NCI-H2196 (cell line): Measurements from ENCODE around the gene RUBCN.
A peak's percentile ranks its signal among the peaks of the same experiment; 100 is the strongest.

Experiments
- DNase-seq: peaks from one replicate; lab custom pipeline; 2025; ENCODE audit not compliant: unreplicated experiment; lab: John Stamatoyannopoulos, UW

The RUBCN gene

DNA sequence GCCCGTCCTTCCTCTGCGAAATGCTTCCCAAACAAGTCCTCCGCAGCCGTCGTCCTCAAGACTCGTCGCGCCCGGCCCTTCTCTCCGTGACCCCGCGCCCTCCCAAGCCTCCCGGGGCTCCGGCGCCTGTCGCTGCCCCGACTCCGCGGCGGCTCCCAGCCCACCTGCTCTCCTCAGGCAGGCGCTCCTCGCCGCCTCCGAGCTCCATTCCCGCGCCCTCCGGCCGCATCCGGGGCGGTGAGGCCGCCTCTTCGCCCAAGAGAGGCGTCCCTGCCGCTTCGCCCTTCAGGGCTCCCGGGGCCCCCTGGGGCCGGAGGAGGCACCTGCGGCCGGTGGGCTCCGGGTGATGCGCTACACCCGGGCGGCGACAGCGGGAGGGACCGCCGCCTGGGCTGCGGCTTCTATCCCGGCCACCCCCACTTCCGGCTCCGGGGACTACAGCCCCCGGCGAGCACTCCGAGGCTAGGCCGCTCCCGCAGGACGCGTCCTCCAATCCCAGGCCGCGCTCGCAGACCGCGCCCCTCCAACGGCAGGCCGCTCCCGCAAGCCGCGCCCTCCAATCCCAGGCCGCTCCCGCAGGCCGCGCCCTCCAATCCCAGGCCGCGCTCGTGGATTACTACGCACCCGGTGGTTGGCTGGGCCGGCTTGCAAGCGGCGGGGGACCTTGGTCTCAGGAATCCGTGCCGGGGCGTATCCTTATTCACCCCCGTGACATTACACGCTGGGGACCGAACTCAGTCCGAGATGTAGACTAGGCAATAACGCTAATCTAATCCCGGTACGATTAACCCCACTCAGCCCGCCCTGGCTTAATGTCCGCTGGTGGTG lies at the start of gene RUBCN:
TSS of gene RUBCN (minus strand) at position 414 of the 828 bp plus-strand sequence. CDS start at position 229, 185 bp downstream.
- peak; percentile 100 for DNase-seq

DNA sequence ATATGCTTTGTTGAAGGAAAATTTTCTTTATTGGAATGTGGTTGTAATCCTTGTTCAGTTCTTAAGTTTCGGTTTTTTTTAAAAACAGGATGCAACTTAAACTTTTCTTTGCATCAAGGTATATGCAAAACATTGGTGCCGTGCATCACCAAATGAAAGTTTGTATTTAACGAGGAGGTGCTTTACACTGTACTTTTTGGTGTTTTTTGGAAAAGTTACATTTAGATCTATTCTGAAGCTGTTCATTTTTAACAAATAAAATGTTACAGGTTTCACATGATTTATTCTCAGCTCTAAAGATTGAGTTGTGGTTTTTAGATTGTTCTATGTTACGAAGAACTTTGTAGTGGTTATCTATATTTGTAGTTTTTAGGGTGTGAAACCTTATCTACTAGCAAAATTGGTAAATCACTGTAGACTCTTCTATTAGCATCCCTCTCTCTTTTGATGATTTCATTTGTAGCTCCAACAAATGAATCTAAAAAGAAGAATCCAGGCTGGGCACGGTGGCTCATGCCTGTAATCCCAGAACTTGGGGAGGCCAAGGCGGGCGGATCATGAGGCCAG lies 47.4 kb upstream of the RUBCN start:
- no peak for DNase-seq

DNA sequence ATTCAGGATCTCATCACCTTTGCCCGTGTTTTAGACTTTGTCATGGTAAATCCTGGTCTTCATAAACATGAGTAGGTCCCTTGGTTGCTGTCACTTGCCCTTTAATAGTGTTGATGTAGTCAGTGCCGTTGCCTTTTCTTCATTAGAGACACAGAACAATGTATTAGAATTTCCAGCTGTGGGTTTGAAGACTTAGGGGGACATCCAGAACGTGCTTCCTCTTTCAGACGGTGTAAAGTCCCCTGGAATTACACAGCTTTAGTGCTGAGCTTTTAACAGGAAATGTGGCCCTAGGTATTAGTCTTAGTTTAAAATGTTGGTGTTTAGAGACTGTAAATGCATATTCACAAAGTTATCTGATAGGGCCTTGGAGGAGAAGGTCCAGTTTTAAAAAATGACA lies 45.5 kb upstream of the RUBCN start:
- no peak for DNase-seq

DNA sequence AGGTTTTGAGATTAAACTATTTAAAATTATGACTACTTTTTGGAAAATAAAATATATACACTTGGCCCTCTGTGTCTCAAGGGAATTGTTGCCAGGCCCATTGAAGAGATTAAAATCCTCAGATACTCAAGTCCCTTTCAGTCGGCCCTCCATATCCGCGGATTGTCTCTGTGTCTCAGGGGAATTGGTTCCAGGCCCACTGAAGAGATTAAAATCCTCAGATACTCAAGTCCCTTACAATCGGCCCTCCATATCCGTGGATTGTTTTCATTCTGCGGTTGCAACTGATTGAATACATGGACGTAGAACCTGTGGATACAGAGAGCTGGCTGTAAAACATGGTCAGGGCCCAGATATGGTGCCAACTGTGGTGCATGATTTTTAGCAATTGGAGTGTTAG lies 38.6 kb upstream of the RUBCN start:
- DNase-seq: no peak

DNA sequence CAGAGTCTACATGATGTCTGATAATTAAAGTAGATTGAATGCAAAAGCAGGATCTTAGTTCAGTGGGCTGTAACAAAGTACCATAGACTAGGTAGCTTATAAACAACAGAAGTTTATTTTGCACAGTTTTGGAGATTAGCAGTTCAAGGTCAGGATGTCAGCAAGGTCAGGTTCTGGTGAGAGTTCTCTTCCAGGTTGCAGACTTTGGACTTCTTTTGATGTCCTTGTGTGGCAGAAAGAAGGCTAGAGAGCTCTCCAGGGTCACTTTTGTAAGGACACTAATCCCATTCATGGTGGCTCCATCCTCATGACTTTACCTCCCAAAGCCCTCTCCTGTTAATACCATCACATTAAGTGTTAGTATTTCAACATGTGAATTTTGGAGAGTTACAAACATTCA lies 25.1 kb upstream of the RUBCN start:
- DNase-seq: no peak

DNA sequence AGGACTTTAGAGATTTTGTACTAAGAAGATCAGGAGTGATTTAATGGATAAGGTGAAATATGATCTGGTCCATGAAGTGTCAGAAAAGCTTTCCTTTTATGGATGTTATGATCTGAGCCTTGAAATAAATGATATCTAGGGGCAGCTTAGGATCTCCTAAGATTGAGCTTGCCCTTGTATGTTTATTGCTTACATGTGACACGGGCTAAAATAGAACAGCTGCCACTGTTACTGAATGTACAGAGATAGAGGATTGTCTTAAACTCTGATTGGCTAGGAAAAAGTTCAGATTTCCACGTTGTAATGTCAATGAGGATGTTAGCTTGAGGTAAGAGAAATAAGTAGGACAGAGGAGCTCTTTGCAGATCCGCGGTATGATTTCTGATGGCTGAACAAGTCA lies 21.8 kb upstream of the RUBCN start:
- DNase-seq: no peak

DNA sequence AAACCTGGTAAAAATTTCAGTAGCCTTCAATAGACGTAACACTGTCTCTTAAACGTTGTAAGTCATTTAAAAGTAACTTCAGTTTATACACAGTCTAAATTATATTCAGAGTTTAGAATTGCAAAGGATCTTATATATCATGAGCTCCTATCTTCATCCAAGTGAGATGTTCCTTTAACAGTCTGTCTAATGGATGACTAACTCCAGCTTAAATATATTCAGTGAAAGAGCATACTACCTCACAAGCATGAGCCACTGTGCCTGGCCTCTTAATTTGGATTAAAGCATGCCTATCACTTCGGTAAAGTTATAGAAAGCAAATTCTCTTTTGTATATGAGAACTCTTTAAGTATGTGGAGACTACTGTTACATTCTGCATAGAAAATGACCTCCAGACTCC lies 20.0 kb upstream of the RUBCN start:
- no peak for DNase-seq

DNA sequence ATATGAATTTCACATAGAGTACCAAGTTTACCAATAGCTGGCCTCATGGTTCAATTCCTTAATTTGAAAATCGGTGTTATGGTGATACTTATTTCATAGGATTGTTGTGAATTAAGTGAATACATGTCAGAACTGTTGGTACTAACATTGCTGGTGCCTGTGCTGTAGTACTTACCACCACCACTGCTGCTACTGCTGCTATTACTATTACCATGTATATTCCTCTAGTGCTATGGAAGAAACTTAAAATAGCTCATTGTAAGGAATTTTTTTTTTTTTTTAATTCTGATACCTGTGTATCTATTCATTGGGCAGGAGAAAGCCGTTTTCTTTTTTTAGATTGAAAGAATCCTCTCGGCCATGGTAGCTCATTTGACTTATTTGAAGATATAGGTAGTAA lies 16.6 kb upstream of the RUBCN start:
- DNase-seq: no peak

DNA sequence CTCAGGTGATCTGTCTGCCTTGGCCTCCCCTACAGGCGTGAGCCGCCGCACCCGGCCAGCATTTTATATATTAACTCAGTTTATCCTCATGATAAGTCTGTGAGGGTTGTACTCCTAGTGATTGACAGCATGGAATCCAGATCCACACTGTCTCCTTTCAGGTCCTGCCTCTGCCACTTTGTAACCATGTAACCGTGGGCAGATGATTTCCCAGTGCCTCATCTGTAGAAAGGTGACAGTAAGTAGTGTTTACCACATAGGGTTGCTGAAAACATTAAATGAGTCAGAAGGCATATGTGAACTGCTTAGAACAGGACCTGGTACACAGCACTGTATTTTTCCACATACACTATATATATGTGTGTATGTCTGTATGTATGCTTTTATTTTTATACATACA lies 15.4 kb upstream of the RUBCN start:
- DNase-seq: no peak

DNA sequence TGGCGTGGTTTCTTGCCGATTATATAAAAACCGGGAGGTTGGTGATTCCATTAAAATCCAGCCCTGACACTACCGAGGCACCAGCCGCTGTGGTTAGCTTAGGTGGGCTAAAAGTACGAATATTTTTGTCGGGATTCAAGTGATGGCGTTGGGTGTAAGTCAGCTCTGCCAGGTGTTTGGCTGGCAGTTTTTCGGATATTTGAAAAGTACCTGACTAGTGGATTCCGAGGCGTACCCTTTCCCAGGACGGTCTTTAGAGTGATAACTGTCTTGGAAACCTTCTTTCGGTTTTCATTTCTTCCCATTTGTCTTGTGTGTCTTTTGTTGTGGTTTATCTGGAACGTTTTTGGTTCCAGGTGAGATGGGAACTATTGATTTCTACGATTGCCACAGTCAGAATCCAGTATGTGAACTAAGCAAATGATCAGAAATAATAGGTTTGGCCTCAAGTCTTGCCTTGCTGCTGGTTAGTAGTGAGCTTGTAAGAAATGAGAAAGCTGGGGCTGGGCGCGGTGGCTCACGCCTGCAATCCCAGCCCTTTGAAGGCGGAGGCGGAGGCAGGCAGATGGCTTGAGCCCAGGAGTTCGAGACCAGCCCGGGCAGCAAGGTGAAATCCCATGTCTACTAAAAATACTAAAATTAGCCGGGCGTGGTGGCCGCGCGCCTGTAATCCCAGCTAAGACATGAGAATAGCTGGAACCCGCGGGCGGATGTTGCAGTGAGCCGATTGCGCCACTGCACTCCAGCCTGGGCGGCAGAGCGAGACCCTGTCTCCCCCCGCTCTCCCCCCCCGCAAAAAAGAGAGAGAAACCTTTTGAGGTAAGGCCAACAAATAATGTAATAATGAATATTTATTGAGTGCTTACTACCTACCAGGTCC lies 14.4 kb upstream of the RUBCN start:
- DNase-seq: no peak

DNA sequence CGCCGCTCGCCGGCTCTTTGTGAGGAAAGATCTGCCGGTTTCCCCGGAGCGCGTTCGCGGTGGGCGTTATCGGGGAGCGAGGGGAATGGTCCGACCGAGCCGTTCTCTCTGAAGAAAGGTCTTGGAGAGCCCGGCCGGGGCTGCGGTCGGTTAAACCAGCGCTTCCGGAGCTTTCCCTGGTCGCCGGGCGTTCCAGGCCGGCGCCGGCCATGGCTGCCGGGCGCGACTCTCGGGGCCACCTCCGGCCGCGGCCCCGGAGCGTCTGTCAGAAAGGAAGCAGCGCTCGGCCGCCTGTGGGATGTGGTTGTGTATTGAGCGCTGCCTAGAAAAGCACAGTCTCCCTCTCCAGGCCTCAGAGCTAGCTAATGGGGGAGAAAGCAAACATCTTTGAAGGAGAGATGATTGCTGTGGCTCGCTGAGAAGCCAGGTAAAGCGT lies 13.7 kb upstream of the RUBCN start:
- DNase-seq: peak; percentile 57

DNA sequence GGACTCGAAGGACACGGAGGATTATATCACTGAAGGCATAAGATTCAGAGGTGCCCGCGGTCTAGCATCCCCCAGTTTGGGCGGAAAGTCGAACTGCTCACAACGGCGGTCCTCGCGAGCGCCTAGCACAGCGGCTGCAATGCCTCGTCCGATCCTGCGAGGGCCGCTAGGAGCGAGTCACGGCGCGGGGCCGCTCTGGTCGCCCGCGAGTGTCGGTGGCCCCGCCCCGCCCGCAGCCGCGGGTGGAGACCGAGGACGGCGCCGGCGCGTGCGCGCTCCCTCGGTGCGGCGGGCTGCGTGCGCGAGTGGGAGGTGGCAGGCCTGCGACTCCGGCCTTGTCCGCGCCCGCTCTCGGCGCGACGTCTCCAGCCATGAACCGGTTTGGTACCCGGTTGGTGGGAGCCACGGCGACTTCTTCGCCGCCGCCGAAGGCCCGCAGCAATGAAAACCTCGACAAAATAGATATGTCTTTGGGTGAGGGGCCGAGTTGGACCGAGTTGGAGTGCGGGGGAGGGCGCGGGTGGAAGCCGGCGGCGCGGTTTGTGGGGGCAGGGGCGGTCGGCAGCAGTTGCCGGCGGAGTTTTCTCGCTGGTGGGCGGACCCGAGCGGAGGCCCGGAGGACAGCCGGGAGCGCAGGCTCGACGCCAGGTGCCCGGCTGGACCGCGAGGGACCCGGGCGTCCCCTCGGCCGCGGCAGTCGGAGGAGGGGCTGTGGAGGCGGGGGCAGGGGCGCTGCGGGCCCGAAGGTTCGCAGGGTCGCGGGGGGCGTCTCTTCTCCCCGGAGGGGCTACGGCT lies 13.1 kb upstream of the RUBCN start, which contains the start of gene FYTTD1:
TSS of gene FYTTD1 (plus strand) at position 283 of the 795 bp plus-strand sequence. CDS start at position 372, 89 bp downstream.
- peak; percentile 98 for DNase-seq

DNA sequence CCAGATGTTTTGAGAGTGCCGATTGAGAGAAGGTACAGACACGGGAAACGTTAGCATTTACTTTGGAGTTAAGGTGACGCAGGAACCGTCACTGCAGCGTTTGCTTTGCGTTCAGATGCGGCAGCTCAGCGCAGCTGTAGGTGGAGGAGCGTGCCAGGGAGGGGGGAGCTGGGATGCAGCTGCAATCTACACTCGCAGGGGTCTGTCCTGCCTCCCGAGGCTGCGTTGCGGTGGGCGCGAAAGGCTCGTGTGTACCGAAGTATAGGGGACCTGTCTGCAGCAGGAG lies 12.6 kb upstream of the RUBCN start:
- DNase-seq: peak; percentile 87

DNA sequence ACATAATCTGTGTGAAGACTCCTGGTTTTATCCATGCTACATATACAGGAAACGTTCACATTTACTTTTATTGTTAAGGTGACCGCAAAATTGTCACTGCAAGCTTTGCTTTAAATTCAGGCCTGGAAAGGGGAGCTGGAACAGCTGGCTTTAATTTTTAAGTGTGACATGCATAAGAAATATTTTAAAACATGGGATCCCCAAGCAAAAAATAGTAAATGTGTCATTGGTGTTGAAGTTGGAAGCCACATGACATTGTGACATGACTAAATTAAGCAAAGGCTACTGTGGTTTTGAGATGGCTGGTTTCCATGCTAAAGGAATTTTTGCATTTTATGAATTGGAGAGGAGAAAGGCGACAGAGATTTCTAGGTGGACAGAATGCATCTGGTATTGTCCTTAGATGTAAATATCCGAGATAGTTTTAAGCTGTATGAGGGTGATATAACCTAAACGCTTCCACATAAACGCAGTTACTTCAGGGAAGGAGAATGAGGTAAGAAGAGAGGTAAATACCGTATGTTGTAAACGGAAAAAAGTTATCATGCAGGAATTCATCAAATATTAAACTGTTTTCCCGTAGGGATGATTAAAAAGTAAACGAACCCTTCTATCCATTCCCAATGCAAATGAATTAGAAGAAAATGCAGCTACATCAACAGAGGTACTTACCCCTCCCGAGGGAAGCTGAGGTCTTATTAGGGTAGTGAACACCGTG lies 12.1 kb upstream of the RUBCN start:
- DNase-seq: no peak

DNA sequence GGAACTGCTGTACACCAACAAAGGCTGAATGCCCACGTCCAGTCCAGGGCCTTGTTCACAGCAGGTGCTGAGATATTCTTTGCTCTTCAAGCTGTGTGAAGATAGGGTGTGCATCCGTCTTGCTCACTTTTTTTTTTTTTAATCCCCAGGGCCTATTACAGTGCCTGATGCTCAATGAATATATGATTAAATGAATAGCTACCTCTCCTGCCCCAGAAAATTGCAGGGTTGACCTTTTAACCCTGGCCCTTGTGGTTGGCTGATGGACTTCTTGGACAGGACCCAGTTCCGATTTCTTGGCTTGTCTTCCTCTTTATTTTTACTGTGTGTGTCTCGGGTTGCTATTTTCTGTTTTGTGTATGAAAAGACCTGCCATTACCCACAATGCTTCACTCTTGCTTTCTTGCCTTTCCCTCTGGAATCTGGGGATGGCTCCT lies 10.1 kb upstream of the RUBCN start:
- no peak for DNase-seq

DNA sequence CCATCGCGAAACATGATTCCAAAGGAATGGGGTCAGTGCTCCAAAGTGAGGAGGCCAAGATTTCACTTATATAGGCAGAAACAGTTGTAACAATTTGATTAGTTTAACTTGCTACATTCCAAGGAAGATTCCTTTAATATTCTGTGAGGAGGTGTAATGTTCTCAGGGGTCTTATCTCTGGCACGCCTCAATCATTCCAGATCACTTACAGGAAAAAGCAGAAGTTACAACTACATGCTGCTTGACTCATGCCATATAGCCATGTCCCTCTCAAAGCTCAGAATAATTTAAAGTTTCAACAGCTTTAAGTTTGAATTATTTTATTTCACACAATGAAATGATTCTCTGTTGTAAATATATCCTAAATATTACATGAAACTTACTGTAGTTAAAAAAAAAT lies 9.5 kb upstream of the RUBCN start:
- no peak for DNase-seq

DNA sequence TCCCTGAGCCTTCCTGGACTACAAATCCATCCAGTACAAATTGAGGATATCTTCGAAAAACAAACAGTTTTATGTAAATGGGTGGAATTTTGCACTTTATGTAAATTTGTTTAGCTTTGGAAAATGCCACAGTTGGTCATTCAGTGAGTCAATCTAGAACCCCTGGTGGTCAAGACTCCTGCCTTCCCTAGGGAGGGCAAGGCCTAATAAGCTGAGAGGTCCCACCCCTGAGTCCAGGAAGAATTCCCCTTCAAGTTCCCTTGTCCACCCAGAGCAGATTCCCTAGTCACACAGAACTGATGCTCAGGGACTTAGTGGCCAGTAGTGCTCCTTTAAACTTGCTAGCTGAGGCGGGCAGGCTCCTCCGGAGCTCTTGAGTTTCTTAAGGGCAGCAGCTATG lies 6.1 kb upstream of the RUBCN start:
- no peak for DNase-seq

DNA sequence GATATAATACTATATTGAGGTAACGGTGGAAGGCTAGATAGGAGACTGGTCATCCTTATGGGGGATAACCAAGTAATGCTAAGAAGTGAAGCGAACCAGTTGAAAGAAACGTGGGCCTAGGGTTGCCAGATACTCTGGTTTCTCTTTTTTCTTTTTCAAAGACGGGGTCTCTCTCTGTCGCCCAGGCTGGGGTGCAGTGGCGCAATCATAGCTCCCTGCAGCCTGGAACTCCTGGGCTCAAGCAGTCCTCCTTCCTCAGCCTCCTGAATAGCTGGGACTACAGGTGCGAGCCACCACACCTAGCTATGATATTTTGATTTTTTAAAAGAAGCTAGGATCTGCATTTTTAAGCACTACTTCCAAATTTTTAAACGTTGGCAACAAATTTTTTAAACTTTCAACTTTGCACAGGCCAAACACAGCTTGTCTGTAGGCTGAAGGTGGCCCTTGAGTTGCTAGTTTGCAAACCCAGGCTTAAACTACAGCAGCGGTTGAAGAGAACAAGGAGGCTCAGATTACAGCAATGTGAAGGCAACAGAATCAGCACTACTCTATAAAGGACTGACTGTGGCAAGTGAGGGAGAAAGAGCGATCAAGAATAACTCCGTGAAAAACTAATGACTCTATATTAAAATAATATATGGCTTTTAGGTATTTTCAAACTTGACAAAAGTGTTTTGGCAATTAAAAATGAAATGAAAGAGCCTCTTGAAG lies 1.2 kb upstream of the RUBCN start:
- DNase-seq: no peak

DNA sequence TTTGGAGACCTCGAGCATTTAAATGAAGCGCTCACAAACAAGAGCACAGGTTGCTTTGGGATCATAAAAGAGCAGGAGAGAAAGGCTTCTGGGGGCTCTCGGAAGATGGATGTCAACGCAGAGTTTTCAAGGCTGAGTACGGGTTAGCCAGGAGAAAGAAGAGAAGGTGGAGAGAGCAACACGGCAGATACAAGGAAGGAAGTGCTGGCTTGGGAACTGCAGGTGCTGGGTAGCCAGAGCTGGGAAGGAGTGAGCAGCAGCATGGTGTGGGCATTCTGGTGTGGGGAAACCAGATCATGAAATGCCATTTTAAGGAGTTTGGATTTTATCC lies 580 bp upstream of the RUBCN start:
- no peak for DNase-seq

DNA sequence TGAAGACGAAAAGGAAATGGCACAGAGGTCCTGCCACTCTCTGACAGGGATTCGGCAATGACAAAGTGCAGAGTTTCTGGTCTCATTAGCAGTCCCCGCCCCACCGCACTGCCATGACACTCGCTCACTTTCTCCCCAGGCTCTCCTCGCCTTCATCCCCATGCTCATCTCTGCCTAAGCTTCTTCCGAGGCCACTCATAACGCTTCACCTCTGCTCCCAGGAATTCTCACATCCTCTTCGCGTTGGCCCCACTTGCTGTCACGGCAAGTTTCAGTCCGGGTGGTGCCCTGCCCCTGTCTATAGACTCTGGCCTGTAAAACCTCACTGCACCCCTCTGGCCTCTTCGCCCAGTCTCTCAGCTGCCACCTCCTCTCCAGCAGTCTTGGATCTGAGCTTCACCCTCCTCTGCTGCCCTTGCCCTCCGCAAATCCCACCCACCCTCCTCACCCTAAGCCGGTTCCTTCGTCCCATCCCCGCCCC lies 654 bp downstream of the RUBCN start:
- no peak for DNase-seq
